SW 1271 (cell line): ENCODE data around the gene ZGRF1.
"Not testable (repeated sequence)": the region's sequence is repeated elsewhere in the genome, so short reads cannot be mapped to it uniquely, and the experiment has no call there.

Experiments used
- DNase-seq, 2 experiments: peaks; one replicate each; lab custom pipeline; 2025; lab: John Stamatoyannopoulos, UW

Gene ZGRF1

GRCh38 chr4:112636688-112637551 is at the start of gene ZGRF1, which contains the start of gene LARP7:
Gene ZGRF1, minus strand, starts transcription at chr4:112636909. Its CDS starts 3,733 bp downstream, at chr4:112633176.
Gene LARP7, plus strand, starts transcription at chr4:112637143. Its CDS starts 7,527 bp downstream, at chr4:112644670.
- peak; percentile 86 to 94 for DNase-seq

GRCh38 chr4:112680996-112681395 is 44.3 kb upstream of the ZGRF1 start:
- DNase-seq: no peak

- no peak for DNase-seq
Observed at GRCh38 chr4:112677519-112678091, 40.9 kb upstream of the ZGRF1 start.

GRCh38 chr4:112674376-112674775 is 37.7 kb upstream of the ZGRF1 start:
- no peak for DNase-seq

GRCh38 chr4:112673686-112674085 is 37.0 kb upstream of the ZGRF1 start:
- no peak for DNase-seq

GRCh38 chr4:112673076-112673475 is 36.4 kb upstream of the ZGRF1 start:
- DNase-seq: no peak

- no peak for DNase-seq
Observed at GRCh38 chr4:112668131-112668530, 31.4 kb upstream of the ZGRF1 start.

GRCh38 chr4:112664611-112665010 is 27.9 kb upstream of the ZGRF1 start:
- DNase-seq: no peak

- not testable (repeated sequence) for DNase-seq
Observed at GRCh38 chr4:112656115-112656514, 19.4 kb upstream of the ZGRF1 start.

GRCh38 chr4:112655270-112655669 is 18.6 kb upstream of the ZGRF1 start:
- DNase-seq: no peak

- no peak for DNase-seq
Observed at GRCh38 chr4:112652216-112652615, 15.5 kb upstream of the ZGRF1 start.

GRCh38 chr4:112651641-112652040 is 14.9 kb upstream of the ZGRF1 start:
- DNase-seq: no peak

GRCh38 chr4:112650332-112650731 is 13.6 kb upstream of the ZGRF1 start:
- DNase-seq: no peak

- DNase-seq: no peak
Observed at GRCh38 chr4:112649055-112649408, 12.3 kb upstream of the ZGRF1 start.

- DNase-seq: no peak
Observed at GRCh38 chr4:112648263-112649054, 11.8 kb upstream of the ZGRF1 start.

GRCh38 chr4:112647785-112648184 is 11.1 kb upstream of the ZGRF1 start:
- DNase-seq: no peak

- DNase-seq: no peak
Observed at GRCh38 chr4:112646632-112647537, 10.2 kb upstream of the ZGRF1 start.

- DNase-seq: no peak
Observed at GRCh38 chr4:112645541-112646329, 9.0 kb upstream of the ZGRF1 start.

- not testable (repeated sequence) for DNase-seq
Observed at GRCh38 chr4:112644595-112645535, 8.2 kb upstream of the ZGRF1 start.

GRCh38 chr4:112642526-112642925 is 5.8 kb upstream of the ZGRF1 start:
- no peak for DNase-seq
